Measurements from ENCODE around the gene NDOR1.
A peak's percentile ranks its signal among the peaks of the same experiment; 100 is the strongest.
"Not testable (repeated sequence)": the region's sequence is repeated elsewhere in the genome, so short reads cannot be mapped to it uniquely, and the experiment has no call there.

NDOR1 gene

GRCh38 chr9:137236238-137236935 lies 30.9 kb downstream of the NDOR1 start:
- peak overlapping the region in 1 of 21 experiments; percentile 14 for H3K27ac ChIP-seq
- H3K4me3 ChIP-seq = peak overlapping the region in 1 of 7 experiments; percentile 0

- peak overlapping the region in 3 of 21 experiments; percentile 2 to 45 (median 14) for H3K27ac ChIP-seq
- H3K4me3 ChIP-seq = peak overlapping the region in 1 of 7 experiments; percentile 0
These were observed 31.5 kb downstream of the NDOR1 start for GRCh38 chr9:137236936-137237421.

- H3K4me3 ChIP-seq = no peak overlapping the region
- H3K27ac ChIP-seq = peak overlapping the region in 10 of 21 experiments; percentile 2 to 49 (median 32)
These were observed 32.5 kb downstream of the NDOR1 start for GRCh38 chr9:137237759-137238726.

GRCh38 chr9:137239541-137240200 lies 34.2 kb downstream of the NDOR1 start:
- Histone ChIP-seq H3K4me3 (peak overlapping the region; percentile 58 to 90 (median 79)), H3K27ac (peak overlapping the region; percentile 94 to 99 (median 96))

GRCh38 chr9:137240318-137240840 lies 34.9 kb downstream of the NDOR1 start:
- Histone ChIP-seq H3K4me3 (peak overlapping the region; percentile 58 to 90 (median 79)), H3K27ac (peak overlapping the region; percentile 94 to 99 (median 96))

- Histone ChIP-seq H3K4me3 (peak within 1 kb of the TSS; percentile 83 to 92 (median 88)), H3K27ac (peak within 1 kb of the TSS; percentile 94 to 99 (median 97))
These were observed 35.5 kb downstream of the NDOR1 start, which contains the start of gene TUBB4B for GRCh38 chr9:137240841-137241489. TSS of gene TUBB4B (plus strand) at chr9:137241287. CDS start at chr9:137241361, 74 bp downstream.

- Histone ChIP-seq H3K27ac (peak overlapping the region; percentile 82 to 98 (median 93)), H3K4me3 (peak overlapping the region; percentile 83 to 92 (median 88))
These were observed 36.2 kb downstream of the NDOR1 start for GRCh38 chr9:137241490-137242268.

GRCh38 chr9:137242269-137243203 lies 37.0 kb downstream of the NDOR1 start:
- Histone ChIP-seq H3K4me3 (peak overlapping the region; percentile 83 to 92 (median 88)), H3K27ac (peak overlapping the region; percentile 73 to 98 (median 93))

GRCh38 chr9:137243266-137243625 lies 37.7 kb downstream of the NDOR1 start:
- not testable (repeated sequence) for H3K27ac ChIP-seq, H3K4me3 ChIP-seq

- peak overlapping the region in 1 of 21 experiments; percentile 2 for H3K27ac ChIP-seq
These were observed 38.4 kb downstream of the NDOR1 start for GRCh38 chr9:137243626-137244485.

GRCh38 chr9:137244486-137245449 lies 39.3 kb downstream of the NDOR1 start:
- Histone ChIP-seq H3K4me3 (no peak overlapping the region), H3K27ac (peak overlapping the region in 1 of 21 experiments; percentile 2)

More at GRCh38 chr9:137243626-137244485, 38.4 kb downstream of the NDOR1 start:
- H3K4me3 ChIP-seq = no peak overlapping the region

- no peak overlapping the region for H3K27ac ChIP-seq
- H3K4me3 ChIP-seq = no peak overlapping the region
These were observed 40.2 kb downstream of the NDOR1 start for GRCh38 chr9:137245450-137246421.

- H3K27ac ChIP-seq = no peak overlapping the region
- H3K4me3 ChIP-seq = no peak overlapping the region
These were observed 41.8 kb downstream of the NDOR1 start for GRCh38 chr9:137247135-137247915.

Data from skin epidermis (tissue), 12 donors.